ENCODE data around the gene CSTF1.
A peak's percentile ranks its signal among the peaks of the same experiment; 100 is the strongest.

The CSTF1 gene

GRCh38 chr20:56430461-56430860 lies 38.0 kb downstream of the CSTF1 start:
- DNase-seq, result no peak

- no peak for DNase-seq
Measured at GRCh38 chr20:56430957-56431356, 38.5 kb downstream of the CSTF1 start.

- DNase-seq, result no peak
Measured at GRCh38 chr20:56431471-56431870, 39.0 kb downstream of the CSTF1 start.

GRCh38 chr20:56433221-56433879 lies 40.9 kb downstream of the CSTF1 start:
- DNase-seq, result no peak

GRCh38 chr20:56433880-56434255 lies 41.4 kb downstream of the CSTF1 start:
- no peak for DNase-seq

- DNase-seq, result no peak
Measured at GRCh38 chr20:56437196-56437960, 44.9 kb downstream of the CSTF1 start.

GRCh38 chr20:56438284-56438683 lies 45.8 kb downstream of the CSTF1 start:
- DNase-seq, result no peak

- no peak for DNase-seq
Measured at GRCh38 chr20:56439771-56440291, 47.4 kb downstream of the CSTF1 start.

- DNase-seq, result peak in 2 of 4 experiments; percentile 4 to 10
Measured at GRCh38 chr20:56440346-56441007, 48.0 kb downstream of the CSTF1 start.

GRCh38 chr20:56442389-56443365 lies 50.2 kb downstream of the CSTF1 start:
- DNase-seq, result no peak

- no peak for DNase-seq
Measured at GRCh38 chr20:56443654-56444540, 51.5 kb downstream of the CSTF1 start.

GRCh38 chr20:56445130-56445529 lies 52.7 kb downstream of the CSTF1 start:
- DNase-seq, result no peak

GRCh38 chr20:56445540-56445939 lies 53.1 kb downstream of the CSTF1 start:
- DNase-seq, result no peak

GRCh38 chr20:56447227-56447626 lies 54.8 kb downstream of the CSTF1 start:
- DNase-seq, result no peak

- no peak for DNase-seq
Measured at GRCh38 chr20:56449459-56449858, 57.0 kb downstream of the CSTF1 start.

GRCh38 chr20:56451056-56451765 lies 58.8 kb downstream of the CSTF1 start:
- no peak for DNase-seq

GRCh38 chr20:56453352-56453751 lies 60.9 kb downstream of the CSTF1 start:
- DNase-seq, result no peak

GRCh38 chr20:56454754-56455153 lies 62.3 kb downstream of the CSTF1 start:
- no peak for DNase-seq
